Muscle of back (tissue), 11 donors: ENCODE data around the gene DGAT2. TPM values are rescaled to one million over a fixed set of nuclear protein-coding genes. Genes with fewer than 3 reads are reported as not detected.

Experiments used
- DNase-seq, 3 donors: peaks; one replicate each; pipeline versions ENCODE4 v3.0.0 to v3.0.0-alpha.2; 2013
- polyA plus RNA-seq, 10 donors: library from polyadenylated mRNA; unstranded; fragments of 120-200 nt; gene quantifications; one replicate each; pipeline ENCODE4 v1.2.1, GENCODE V29; 2013; ENCODE audit not compliant: insufficient read length in 10 of 10

The DGAT2 gene
- polyA plus RNA-seq, 10 donors: 0.21 to 3.0 (median 0.62) TPM

DNA sequence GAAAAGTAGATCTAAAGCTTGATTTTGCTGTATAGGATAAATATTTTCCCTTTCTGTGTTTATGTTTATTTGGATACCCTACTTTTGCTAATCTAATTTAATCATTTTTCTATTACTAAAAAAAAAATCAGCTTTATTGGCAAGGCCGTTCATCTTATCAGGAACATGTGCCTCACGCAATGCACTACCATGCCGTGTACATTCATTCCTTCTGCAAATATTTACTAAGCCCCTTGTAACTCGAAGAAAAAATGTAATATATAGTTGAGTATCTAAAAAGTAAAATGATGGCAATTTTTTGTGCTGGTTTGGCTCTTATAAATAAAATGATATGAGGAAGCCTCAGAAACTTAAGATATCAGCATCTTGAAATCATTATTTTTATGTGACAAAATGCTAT, 55.4 kb downstream of the DGAT2 start:
- no peak for DNase-seq

DNA sequence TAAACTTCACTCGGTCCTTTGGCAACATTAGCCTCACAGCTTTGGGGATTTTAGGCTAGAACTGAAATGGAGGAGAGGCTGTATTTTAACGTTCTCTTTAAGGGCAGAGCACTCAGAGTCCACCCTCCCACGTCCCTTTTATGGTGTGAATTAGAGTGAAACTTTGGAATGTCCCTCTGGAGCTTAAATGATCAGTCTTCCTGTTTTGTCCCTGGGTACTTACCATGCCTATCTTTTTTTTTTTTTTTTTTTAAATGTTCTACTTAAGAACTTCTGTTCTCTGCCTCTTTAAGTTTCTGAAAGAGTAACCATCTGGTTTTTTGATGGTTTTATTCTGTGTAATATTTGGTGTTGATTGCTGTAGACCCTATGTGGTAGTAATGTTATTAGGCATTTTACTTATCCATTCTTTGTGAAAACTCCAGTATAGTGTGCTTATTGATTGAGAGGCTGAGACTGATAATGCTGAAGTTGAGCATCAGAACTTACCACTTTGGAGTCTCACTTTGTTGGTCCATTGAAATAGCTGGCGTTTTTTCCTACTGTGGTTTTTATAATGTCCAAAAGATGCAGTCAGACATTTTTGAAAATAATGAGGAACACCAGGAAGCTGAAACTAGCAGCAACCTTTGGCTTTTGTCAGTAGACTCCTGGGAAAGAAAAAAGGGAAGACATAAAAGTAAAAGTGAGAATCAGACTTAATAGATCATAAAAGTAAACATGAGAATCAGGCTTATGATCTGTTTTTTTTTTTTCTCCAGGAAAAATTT, 58.1 kb downstream of the DGAT2 start:
- DNase-seq: peak in 1 of 3 donors; percentile 34

DNA sequence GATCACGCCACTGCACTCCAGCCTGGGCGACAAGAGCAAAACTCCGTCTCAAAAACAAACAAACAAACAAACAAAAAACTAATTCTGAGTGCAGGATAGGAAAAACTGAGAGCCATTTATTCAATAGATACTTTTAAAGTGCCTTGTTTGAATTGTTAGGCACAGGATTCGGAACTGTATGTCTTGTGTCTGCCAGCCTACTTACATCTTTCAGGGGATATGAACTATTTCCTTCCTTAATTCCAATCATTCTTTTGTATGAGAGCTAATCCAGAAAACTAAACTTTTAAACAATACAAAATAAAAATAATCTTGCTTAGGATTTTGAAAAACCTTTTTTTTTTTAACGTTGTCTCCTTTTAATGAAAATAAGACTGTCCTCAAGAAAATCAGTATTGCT, 59.0 kb downstream of the DGAT2 start:
- no peak for DNase-seq

DNA sequence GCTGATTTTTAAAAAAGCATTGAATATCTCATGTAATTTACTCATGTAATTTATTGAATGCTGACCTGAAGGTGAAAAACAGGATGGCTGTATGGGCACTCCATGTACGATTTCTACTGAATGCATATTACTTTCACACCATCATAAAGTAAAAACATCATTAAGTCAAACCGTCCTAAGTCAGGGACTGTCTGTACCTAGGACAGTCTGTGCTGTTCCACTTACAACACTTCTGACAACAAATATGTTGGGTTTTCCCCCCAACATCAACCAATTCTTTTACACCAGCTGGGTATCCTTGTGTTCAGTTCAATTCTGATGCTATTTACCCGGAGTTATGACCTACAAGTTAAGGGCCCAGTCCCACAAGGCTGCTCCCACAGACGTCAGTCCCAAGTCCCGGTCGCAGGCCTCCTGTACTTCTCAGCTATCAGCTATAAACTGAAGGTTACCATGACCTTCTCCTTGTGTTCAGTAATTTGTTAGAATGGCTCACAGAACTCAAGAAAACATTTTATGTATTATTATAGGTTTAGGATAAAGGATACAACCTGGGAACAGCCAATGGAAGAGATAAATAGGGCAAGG, 63.4 kb downstream of the DGAT2 start:
- no peak for DNase-seq

DNA sequence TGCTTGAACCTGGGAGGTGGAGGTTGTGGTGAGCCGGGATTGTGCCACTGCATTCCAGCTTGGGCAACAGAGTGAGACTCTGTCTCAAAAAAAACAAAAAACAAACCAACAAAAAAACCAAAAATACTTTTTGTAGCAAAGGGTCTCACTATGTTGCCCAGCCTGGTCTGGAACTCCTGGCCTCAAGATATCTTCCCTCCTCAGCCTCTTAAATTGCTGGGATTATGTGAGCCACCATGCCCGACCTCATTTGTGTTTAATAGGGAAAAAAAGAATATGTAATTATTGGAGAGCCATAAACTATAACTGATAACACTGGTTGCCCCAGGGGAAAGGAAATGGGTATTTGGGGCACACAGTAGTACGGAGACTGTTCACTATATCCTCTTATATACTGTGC, 66.2 kb downstream of the DGAT2 start:
- no peak for DNase-seq

- no peak for DNase-seq
Observed at GRCh38 chr11:75836417-75836816, 67.8 kb downstream of the DGAT2 start.

DNA sequence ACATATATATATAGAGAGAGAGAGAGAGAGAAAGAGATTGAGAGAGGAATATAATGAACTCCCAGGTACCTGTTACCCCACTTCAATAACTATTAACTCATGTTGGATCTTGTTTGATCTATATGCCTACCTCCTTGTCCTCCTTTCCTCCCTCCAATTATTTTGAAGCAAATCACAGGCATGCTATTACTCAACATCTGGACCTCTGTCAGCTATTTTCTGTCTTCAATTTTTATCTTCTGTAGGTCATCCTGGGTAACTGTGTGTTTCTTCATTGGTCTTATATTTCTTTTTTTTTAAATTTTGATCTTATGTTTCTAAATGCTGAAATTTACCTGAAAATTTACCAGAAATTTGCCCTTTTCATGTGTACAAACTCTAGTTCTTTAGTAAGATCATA, 71.3 kb downstream of the DGAT2 start:
- DNase-seq: no peak

DNA sequence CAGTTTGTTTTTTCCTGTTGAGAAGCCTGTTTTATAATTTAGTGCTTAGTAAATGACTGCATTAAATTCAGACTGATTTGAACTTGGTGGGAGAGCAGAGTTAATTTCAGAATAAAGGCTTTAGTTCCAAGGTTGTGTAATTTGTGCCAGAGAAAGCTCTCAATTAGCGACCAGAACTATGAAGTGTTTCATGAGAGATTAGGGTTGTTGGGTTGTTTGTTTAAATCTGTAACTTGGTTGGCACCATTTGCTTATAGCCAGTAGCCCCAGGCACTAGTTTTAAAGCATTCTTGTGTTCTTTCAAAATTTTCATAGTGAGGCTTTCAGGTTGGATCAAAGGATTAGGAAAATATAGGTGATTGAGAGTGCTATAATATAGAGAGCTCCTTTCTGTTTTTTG, 71.9 kb downstream of the DGAT2 start:
- no peak for DNase-seq

GRCh38 chr11:75841739-75842138, 73.2 kb downstream of the DGAT2 start:
- no peak for DNase-seq

DNA sequence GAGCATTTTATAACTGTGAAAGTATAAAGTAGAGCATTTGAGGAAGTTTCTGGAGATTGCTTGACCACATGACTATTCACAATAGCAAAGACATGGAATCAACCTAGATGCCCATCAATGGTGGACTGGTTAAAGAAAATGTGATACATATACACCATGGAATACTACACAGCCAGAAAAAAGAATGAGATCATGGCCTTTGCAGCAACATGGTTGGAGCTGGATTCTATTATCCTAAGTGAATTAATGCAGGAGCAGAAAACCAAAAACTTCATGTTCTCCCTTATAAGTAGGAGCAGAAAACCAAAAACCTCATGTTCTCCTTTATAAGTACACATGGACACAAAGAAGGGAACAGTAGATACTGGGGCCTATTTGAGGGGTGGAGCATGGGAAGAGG, 76.7 kb downstream of the DGAT2 start:
- no peak for DNase-seq

DNA sequence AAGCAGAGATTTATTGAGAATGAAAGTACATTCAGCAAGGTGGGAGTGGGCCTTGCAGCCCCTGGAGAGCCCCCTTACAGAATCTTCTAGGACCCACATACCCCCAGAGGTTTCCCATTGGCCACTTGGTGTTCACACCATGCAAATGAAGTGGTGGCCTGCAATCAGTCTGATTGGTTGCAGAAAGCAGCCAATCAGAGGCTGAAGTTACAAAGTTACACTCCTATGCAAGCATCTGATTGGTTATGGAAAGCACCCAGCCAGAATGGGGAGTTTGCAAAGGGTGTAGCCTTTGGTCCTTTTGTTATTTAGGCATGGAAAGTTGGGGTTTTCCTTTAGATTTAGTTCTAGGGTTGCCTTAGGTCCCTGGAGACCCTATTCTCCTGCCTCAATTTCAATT, 81.3 kb downstream of the DGAT2 start:
- no peak for DNase-seq

- DNase-seq: peak in 1 of 3 donors; percentile 43
Observed at GRCh38 chr11:75850787-75851186, 82.2 kb downstream of the DGAT2 start.

Other genes starting within 250 kb of the DGAT2 start
- gene GDPD5, start 242.8 kb upstream of the DGAT2 start, polyA plus RNA-seq: 10 to 100 TPM; 14.1 to 27.4 (median 19.7) TPM
- gene SERPINH1, start 206.5 kb upstream of the DGAT2 start, polyA plus RNA-seq: 100 to 1,000 TPM; 298 to 570 (median 375) TPM
- gene MAP6, start 99.7 kb upstream of the DGAT2 start, polyA plus RNA-seq: 10 to 100 TPM in 7 of 10 donors, 1 to 10 TPM in 3; 6.9 to 16.2 (median 11.5) TPM
- under 1 TPM in 1 of 10 donors, not detected in 9; 0.08 TPM for gene MOGAT2, start 50.9 kb upstream of the DGAT2 start, polyA plus RNA-seq
- gene UVRAG, start 46.4 kb downstream of the DGAT2 start, polyA plus RNA-seq: 10 to 100 TPM in 4 of 10 donors, 1 to 10 TPM in 6; 7.6 to 11.1 (median 9.7) TPM